HepG2 (cell line): Measurements from ENCODE around the gene ELL. TPM values are rescaled to one million over a fixed set of nuclear protein-coding genes. Genes with fewer than 3 reads are reported as not detected.

Source experiments
- JUNB ChIP-seq: sonication (generic); formaldehyde crosslinking; IDR thresholded peaks from 2 replicates; pipeline ENCODE4 v1.8.0; 2022; ENCODE audit warnings: missing genetic modification reagents, mild to moderate bottlenecking, borderline replicate concordance
- KLF16 ChIP-seq, 2 experiments: sonication (generic) in 1 of 2; formaldehyde crosslinking in 1 of 2; IDR thresholded peaks; 2 replicates each; pipeline versions ENCODE4 v1.6.1 to v1.8.0; 2016 to 2023; ENCODE audit warnings: missing genetic modification reagents in 2 of 2, missing compliant biosample characterization in 1 of 2
- NPAS2 ChIP-seq: sonication (generic); formaldehyde crosslinking; IDR thresholded peaks from 2 replicates; pipeline ENCODE4 v1.8.0; 2022; ENCODE audit warnings: mild to moderate bottlenecking, missing genetic modification reagents, borderline replicate concordance
- NR2F2 ChIP-seq: IDR thresholded peaks from 2 replicates; pipeline ENCODE4 v1.6.1; 2012; ENCODE audit warnings: low read depth, inconsistent platforms, borderline replicate concordance
- SMAD1 ChIP-seq: sonication (generic); formaldehyde crosslinking; IDR thresholded peaks from 2 replicates; pipeline ENCODE4 v1.4.0; 2020; ENCODE audit warnings: missing genetic modification reagents, low read depth, mild to moderate bottlenecking, borderline replicate concordance
- SP2 ChIP-seq: sonication (generic); formaldehyde crosslinking; IDR thresholded peaks from 2 replicates; pipeline ENCODE4 v1.5.1; 2020; ENCODE audit warnings: mild to moderate bottlenecking, missing genetic modification reagents
- ZBTB14 ChIP-seq: sonication (generic); formaldehyde crosslinking; IDR thresholded peaks from 2 replicates; pipeline ENCODE4 v1.4.0; 2020; ENCODE audit warnings: missing genetic modification reagents
- ZHX1 ChIP-seq: sonication (generic); formaldehyde crosslinking; IDR thresholded peaks from 2 replicates; pipeline ENCODE4 v1.8.1; 2022; ENCODE audit warnings: low read depth, mild to moderate bottlenecking, missing genetic modification reagents
- ZNF121 ChIP-seq: sonication (generic); formaldehyde crosslinking; IDR thresholded peaks from 2 replicates; pipeline ENCODE4 v1.5.0; 2020; ENCODE audit warnings: mild to moderate bottlenecking, missing genetic modification reagents
- ZNF230 ChIP-seq: sonication (generic); formaldehyde crosslinking; IDR thresholded peaks from 2 replicates; pipeline ENCODE4 v1.4.0; 2020; ENCODE audit warnings: mild to moderate bottlenecking, missing genetic modification reagents
- ZNF282 ChIP-seq: fragments of 450-650 bp; IDR thresholded peaks from 2 replicates; pipeline ENCODE4 v1.6.1; 2018; ENCODE audit not compliant: partially characterized antibody
- ZNF562 ChIP-seq: sonication (generic); formaldehyde crosslinking; IDR thresholded peaks from 2 replicates; pipeline ENCODE4 v1.8.0; 2022; ENCODE audit warnings: missing genetic modification reagents, borderline replicate concordance
- polyA plus RNA-seq, 8 experiments: library from polyadenylated mRNA; depleted of rRNA in 3 of 8; stranded (reverse) in 7 of 8; unstranded in 1 of 8; fragments of >200 nt; fragmentation: Illumina TruSeq in 4 of 8; extraction: Trizol in 4 of 8; gene quantifications; 2 replicates each; pipeline versions ENCODE4 v1.2.1 to v1.2.3, GENCODE V29; 2011 to 2016; ENCODE audit warnings: low read depth in 4 of 8, missing spikeins in 1 of 8, mixed read lengths in 1 of 8; ENCODE audit not compliant: insufficient read depth in 1 of 8
- total RNA-seq, 5 experiments: library from RNA; depleted of rRNA; stranded (reverse); fragments of >200 nt; fragmentation: Illumina TruSeq; extraction: Trizol; gene quantifications; 2 replicates each; pipeline ENCODE4 v1.2.3, GENCODE V29; 2016; ENCODE audit warnings: low read depth in 1 of 5

ELL gene
- total and polyA plus RNA-seq, 2 of the 13 experiments (the other 11 are each of a cell fraction or from before 2014, with no cell fraction given): 3.7 to 5.4 TPM

GRCh38 chr19:18439910-18440237, 82.0 kb downstream of the ELL start (continued):
- TF ChIP-seq ZBTB14 (CRISPR knock-in tag) (no peak), SMAD1 (CRISPR knock-in tag) (0 out of 2 replicates have a peak, but pooled peaks have one; percentile 33), ZNF121 (CRISPR knock-in tag) (0 out of 2 replicates have a peak, but pooled peaks have one; percentile 13), JUNB (no peak), KLF16 (CRISPR knock-in tag; IDR thresholded peaks at IDR 0.05) (0 out of 4 replicates have a peak, but pooled peaks of 1 of the 2 experiments have one; percentile 25), ZNF230 (0 out of 2 replicates have a peak, but pooled peaks have one; percentile 28), ZNF282 (no peak), SP2 (CRISPR knock-in tag) (no peak), NPAS2 (CRISPR knock-in tag) (no peak), ZHX1 (CRISPR knock-in tag) (0 out of 2 replicates have a peak, but pooled peaks have one; percentile 9), NR2F2 (0 out of 2 replicates have a peak, but pooled peaks have one; percentile 6), ZNF562 (no peak)
